ENCODE data around the gene YTHDC2.

The YTHDC2 gene

GRCh38 chr5:113518884-113519283, 5.4 kb downstream of the YTHDC2 start:
- no peak for DNase-seq (ENCODE audit: low spot score)
- TF ChIP-seq, protein P1, sequence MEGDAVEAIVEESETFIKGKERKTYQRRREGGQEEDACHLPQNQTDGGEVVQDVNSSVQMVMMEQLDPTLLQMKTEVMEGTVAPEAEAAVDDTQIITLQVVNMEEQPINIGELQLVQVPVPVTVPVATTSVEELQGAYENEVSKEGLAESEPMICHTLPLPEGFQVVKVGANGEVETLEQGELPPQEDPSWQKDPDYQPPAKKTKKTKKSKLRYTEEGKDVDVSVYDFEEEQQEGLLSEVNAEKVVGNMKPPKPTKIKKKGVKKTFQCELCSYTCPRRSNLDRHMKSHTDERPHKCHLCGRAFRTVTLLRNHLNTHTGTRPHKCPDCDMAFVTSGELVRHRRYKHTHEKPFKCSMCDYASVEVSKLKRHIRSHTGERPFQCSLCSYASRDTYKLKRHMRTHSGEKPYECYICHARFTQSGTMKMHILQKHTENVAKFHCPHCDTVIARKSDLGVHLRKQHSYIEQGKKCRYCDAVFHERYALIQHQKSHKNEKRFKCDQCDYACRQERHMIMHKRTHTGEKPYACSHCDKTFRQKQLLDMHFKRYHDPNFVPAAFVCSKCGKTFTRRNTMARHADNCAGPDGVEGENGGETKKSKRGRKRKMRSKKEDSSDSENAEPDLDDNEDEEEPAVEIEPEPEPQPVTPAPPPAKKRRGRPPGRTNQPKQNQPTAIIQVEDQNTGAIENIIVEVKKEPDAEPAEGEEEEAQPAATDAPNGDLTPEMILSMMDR (IDR thresholded peaks at IDR 0.05; ENCODE audit: extremely low read depth, missing control alignments) = no peak

GRCh38 chr5:113519412-113519811, 5.9 kb downstream of the YTHDC2 start:
- DNase-seq (ENCODE audit: low spot score) = no peak
- TF ChIP-seq, protein P1 (IDR thresholded peaks at IDR 0.05; ENCODE audit: extremely low read depth, missing control alignments) = no peak

DNA sequence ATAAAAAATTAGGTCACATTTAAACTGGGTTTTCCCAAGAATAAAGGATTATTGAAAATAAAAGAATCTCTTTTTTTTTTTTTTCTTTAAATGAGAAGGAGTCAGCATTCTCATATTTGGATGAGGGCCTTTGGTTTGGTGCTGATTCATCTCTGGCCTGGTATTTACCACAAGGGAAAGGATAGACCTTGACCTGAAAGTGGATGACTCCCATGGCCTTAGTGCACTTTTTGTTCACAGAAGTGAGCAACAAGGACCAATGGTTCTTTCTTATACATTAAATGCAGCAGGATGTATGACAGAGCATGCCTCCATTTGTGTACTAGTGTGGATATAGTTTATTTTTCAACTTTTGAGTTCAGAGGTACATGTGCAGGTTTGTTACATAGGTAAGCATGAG, 6.9 kb downstream of the YTHDC2 start:
- DNase-seq (ENCODE audit: low spot score) = peak; percentile 18
- TF ChIP-seq, protein P1 (IDR thresholded peaks at IDR 0.05; ENCODE audit: extremely low read depth, missing control alignments) = no peak

DNA sequence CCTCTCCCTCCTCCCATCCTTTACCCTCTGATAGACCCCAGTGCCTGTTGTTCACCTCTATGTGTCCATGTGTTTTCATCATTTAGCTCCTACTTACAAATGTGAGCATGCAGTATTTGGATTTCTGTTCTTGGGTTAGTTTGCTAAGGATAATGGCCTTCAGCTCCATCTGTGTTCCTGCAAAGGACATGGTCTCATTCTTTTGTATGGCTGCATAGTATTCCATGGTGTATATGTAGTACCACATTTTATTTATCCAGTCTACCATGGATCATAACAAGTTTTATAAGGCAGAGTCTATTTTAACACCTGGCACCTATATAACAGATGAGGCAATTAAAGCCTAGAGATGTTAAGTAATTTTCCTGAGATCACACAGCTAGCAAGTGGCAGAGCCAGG, 7.4 kb downstream of the YTHDC2 start:
- TF ChIP-seq, protein P1 (IDR thresholded peaks at IDR 0.05; ENCODE audit: extremely low read depth, missing control alignments) = no peak
- DNase-seq (ENCODE audit: low spot score) = no peak

DNA sequence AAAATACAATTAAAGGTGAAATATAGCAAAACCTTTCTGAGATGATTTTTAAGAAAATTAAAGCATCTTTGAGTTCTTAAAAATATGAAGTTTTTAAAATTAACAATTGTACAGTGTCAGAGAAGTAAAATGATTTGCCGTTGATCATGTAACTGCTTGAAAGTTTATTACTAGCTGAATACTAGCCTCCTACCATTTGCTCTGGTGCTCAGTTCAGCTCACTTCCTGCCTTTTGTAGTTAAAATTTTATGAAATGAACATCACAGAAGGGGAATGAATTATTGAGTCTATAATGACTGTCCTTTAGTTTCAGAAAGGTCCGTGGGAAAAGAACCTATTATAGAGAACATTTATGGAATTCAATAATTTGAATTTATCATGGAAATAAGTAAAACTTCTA, 9.7 kb downstream of the YTHDC2 start:
- DNase-seq (ENCODE audit: low spot score) = no peak
- TF ChIP-seq, protein P1 (IDR thresholded peaks at IDR 0.05; ENCODE audit: extremely low read depth, missing control alignments) = no peak

GRCh38 chr5:113524927-113525326, 11.4 kb downstream of the YTHDC2 start:
- TF ChIP-seq, protein P1 (IDR thresholded peaks at IDR 0.05; ENCODE audit: extremely low read depth, missing control alignments) = no peak
- DNase-seq (ENCODE audit: low spot score) = peak; percentile 25

DNA sequence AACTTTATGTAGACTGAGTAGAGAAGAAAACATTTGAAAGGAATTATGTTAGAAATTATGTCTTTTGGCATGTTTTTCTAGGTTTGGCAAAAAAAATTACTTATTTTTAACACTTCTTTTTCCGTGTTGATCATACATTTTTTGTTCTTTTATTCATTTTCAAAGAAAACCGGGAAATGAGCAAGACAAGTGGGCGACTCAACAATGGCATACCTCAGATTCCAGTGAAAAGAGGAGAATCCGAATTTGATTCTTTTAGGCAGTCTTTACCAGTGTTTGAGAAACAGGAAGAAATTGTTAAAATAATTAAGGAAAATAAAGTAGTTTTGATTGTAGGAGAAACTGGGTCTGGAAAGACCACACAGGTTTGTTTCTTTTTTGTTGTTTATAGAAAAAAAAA, 12.9 kb downstream of the YTHDC2 start:
- TF ChIP-seq, protein P1 (IDR thresholded peaks at IDR 0.05; ENCODE audit: extremely low read depth, missing control alignments) = no peak
- DNase-seq (ENCODE audit: low spot score) = no peak

Data from GM20000 (cell line).